ENCODE data around the gene SIX5.
A peak's percentile ranks its signal among the peaks of the same experiment; 100 is the strongest.

SIX5 gene

DNA sequence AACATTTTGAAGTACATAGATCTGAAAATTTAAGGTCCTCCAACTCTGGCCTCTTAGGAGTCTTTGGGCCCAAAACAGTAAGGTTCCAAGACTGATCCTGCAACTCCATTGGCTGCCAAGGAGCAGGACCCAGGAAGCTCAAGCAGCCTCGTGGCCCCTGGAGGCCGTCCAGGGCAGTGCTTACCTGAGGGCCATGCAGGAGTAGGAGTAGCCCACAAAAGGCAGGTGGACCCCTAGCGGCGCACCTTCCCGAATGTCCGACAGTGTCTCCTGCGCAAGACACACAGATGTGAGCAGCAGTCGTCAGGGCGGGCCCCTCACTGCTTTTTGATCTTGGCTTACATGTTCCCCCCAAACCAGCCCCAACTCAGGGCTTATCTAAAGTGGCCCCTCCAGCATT lies 5.7 kb upstream of the SIX5 start:
- Histone ChIP-seq H3K27ac (ENCODE audit: low read depth, low read length) (no peak overlapping the region), H3K36me3 (ENCODE audit: control insufficient read depth in 1 of 2, insufficient read depth in 2 of 2, low read length in 2 of 2) (peaks cover 12 to 15% of the 10 kb centered on the region in 2 donors), H3K9ac (ENCODE audit: low read depth in 1 of 2, low read length in 2 of 2) (no peak overlapping the region), H3K9me3 (ENCODE audit: control insufficient read depth in 1 of 2, low read length in 2 of 2) (no peaks in the 10 kb centered on the region), H3K27me3 (ENCODE audit: control insufficient read depth in 1 of 2, insufficient read depth in 2 of 2, low read length in 2 of 2) (peaks cover 0 to under 1% of the 10 kb centered on the region in 2 donors), H3K4me3 (ENCODE audit: low read depth in 1 of 2, low read length in 2 of 2) (no peak overlapping the region), H3K4me1 (ENCODE audit: control insufficient read depth in 1 of 2, insufficient read depth in 2 of 2, low read length in 2 of 2) (peaks cover 29 to 40% of the 10 kb centered on the region in 2 donors)

DNA sequence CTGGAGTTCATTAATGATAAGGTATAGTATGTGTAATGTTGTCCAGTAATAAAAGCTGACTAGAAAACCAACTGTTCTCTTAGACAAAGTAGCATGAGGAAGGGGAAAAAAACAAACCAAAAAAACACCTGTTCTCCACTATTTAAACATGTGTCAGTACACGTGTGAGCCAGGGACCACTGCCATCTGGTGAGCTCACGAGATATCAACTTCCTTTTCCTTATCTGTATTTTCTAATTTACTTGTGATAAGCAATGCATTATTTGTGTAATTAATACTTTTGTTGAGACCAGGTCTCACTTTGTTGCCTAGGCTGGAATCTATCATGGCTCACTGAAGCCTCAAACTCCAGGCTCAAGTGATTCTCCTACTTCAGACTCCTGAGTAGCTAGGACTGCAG lies 4.3 kb upstream of the SIX5 start:
- Histone ChIP-seq H3K9ac (ENCODE audit: low read depth in 1 of 2, low read length in 2 of 2) (peak overlapping the region in 1 of 2 donors; percentile 83), H3K27me3 (ENCODE audit: control insufficient read depth in 1 of 2, insufficient read depth in 2 of 2, low read length in 2 of 2) (no peaks in the 10 kb centered on the region), H3K36me3 (ENCODE audit: control insufficient read depth in 1 of 2, insufficient read depth in 2 of 2, low read length in 2 of 2) (peaks cover 12 to 15% of the 10 kb centered on the region in 2 donors), H3K4me1 (ENCODE audit: control insufficient read depth in 1 of 2, insufficient read depth in 2 of 2, low read length in 2 of 2) (peaks cover 21 to 31% of the 10 kb centered on the region in 2 donors), H3K4me3 (ENCODE audit: low read depth in 1 of 2, low read length in 2 of 2) (no peak overlapping the region), H3K9me3 (ENCODE audit: control insufficient read depth in 1 of 2, low read length in 2 of 2) (no peaks in the 10 kb centered on the region), H3K27ac (ENCODE audit: low read depth, low read length) (no peak overlapping the region)

DNA sequence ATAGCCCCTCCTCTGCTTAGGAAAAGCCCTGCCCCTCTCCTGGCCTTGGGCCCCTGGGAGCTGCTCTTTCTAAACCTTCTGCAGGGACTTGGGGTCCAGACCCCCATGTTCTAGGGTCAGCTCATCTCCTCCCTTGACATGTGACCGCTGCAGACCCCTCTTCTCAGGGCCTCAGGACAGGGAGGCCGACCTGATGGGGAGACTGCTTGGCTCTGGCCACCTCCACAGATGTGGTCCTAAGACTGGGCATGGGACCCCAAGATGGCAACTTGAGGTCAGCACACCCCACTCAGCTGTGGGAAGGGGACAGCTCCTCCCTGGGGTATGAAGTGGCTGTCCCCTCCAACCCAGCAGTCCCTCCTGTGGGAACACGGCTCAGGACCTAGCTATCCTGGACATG lies 3.9 kb upstream of the SIX5 start:
- Histone ChIP-seq H3K9ac (ENCODE audit: low read depth in 1 of 2, low read length in 2 of 2) (peak overlapping the region; percentile 83 to 96), H3K4me3 (ENCODE audit: low read depth in 1 of 2, low read length in 2 of 2) (peak overlapping the region; percentile 73 to 74), H3K4me1 (ENCODE audit: control insufficient read depth in 1 of 2, insufficient read depth in 2 of 2, low read length in 2 of 2) (peaks cover 19 to 29% of the 10 kb centered on the region in 2 donors), H3K27me3 (ENCODE audit: control insufficient read depth in 1 of 2, insufficient read depth in 2 of 2, low read length in 2 of 2) (no peaks in the 10 kb centered on the region), H3K36me3 (ENCODE audit: control insufficient read depth in 1 of 2, insufficient read depth in 2 of 2, low read length in 2 of 2) (peaks cover 11 to 14% of the 10 kb centered on the region in 2 donors), H3K27ac (ENCODE audit: low read depth, low read length) (peak overlapping the region; percentile 80), H3K9me3 (ENCODE audit: control insufficient read depth in 1 of 2, low read length in 2 of 2) (no peaks in the 10 kb centered on the region)

DNA sequence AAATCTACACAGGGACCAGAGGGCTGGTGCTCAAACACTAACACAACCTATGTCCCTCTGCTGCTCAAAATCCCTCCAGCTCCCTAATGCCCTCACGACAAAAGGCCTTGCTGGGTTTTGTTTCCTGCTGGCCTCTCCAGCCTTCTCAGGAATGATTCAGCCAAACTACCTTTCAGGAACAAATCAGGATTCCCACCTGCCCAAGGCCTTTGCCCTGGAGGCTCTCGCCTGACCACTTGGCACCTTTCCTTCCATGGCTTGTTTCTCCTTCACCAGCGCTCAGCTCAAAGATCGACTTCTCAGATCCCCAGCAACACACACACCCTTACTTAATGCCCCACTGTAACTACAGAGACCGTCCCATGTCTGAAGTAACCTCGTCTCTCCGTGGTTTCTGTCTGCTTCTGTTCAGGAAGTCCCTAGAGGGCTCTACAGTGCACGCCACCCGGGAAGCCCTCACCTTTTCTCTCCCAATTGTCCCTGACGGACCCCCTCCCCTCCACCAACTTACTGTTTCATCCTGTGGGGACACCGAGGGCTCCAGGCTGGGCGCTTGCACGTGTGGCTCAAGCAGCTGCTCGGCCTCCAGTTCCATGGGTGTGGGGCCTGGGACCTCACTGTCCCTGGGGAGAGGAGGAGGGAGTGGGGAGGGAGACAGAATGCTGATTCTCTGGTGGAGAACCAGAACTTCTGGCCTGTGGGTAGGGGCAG lies 3.2 kb upstream of the SIX5 start:
- Histone ChIP-seq H3K9ac (ENCODE audit: low read depth in 1 of 2, low read length in 2 of 2) (peak overlapping the region; percentile 83 to 96), H3K36me3 (ENCODE audit: control insufficient read depth in 1 of 2, insufficient read depth in 2 of 2, low read length in 2 of 2) (peaks cover 5 to 8% of the 10 kb centered on the region in 2 donors), H3K4me3 (ENCODE audit: low read depth in 1 of 2, low read length in 2 of 2) (peak overlapping the region; percentile 73 to 74), H3K27me3 (ENCODE audit: control insufficient read depth in 1 of 2, insufficient read depth in 2 of 2, low read length in 2 of 2) (no peaks in the 10 kb centered on the region), H3K27ac (ENCODE audit: low read depth, low read length) (peak overlapping the region; percentile 80), H3K9me3 (ENCODE audit: control insufficient read depth in 1 of 2, low read length in 2 of 2) (no peaks in the 10 kb centered on the region), H3K4me1 (ENCODE audit: control insufficient read depth in 1 of 2, insufficient read depth in 2 of 2, low read length in 2 of 2) (peaks cover 19 to 29% of the 10 kb centered on the region in 2 donors)

DNA sequence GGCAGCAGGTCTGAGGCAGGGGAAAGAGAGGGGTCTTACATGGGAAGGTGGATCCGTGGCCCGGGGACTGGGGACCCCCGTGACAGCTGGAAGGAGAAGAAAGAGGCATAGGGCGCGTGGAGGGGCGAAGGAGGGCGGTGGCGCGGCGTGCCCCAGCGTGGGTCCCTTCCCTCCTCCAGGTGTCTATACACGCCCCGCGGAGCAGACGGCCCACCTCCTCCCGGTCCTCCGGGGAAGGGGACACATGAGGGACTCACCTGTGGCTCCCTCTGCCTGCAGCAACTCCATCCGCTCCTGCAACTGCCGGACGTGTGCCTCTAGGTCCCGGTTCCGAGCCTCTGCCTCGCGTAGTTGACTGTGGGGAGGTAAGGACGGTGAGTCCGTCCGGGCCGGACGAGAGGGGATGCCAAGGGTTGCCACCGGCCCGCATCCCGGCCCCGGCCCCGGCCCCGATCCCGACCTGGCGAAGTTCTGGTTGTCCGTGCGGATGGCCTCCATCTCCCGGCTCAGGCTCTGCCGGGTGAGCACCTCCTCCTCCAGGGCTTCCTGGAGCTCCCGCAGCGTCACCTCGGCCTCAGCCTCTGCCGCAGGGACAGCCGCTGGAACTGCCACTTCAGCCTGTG lies 2.4 kb upstream of the SIX5 start:
- Histone ChIP-seq H3K36me3 (ENCODE audit: control insufficient read depth in 1 of 2, insufficient read depth in 2 of 2, low read length in 2 of 2) (no peaks in the 10 kb centered on the region), H3K4me3 (ENCODE audit: low read depth in 1 of 2, low read length in 2 of 2) (peak overlapping the region; percentile 73 to 74), H3K27ac (ENCODE audit: low read depth, low read length) (peak overlapping the region; percentile 80), H3K4me1 (ENCODE audit: control insufficient read depth in 1 of 2, insufficient read depth in 2 of 2, low read length in 2 of 2) (peaks cover 19 to 33% of the 10 kb centered on the region in 2 donors), H3K9ac (ENCODE audit: low read depth in 1 of 2, low read length in 2 of 2) (peak overlapping the region; percentile 83 to 96), H3K27me3 (ENCODE audit: control insufficient read depth in 1 of 2, insufficient read depth in 2 of 2, low read length in 2 of 2) (no peaks in the 10 kb centered on the region), H3K9me3 (ENCODE audit: control insufficient read depth in 1 of 2, low read length in 2 of 2) (no peaks in the 10 kb centered on the region)

DNA sequence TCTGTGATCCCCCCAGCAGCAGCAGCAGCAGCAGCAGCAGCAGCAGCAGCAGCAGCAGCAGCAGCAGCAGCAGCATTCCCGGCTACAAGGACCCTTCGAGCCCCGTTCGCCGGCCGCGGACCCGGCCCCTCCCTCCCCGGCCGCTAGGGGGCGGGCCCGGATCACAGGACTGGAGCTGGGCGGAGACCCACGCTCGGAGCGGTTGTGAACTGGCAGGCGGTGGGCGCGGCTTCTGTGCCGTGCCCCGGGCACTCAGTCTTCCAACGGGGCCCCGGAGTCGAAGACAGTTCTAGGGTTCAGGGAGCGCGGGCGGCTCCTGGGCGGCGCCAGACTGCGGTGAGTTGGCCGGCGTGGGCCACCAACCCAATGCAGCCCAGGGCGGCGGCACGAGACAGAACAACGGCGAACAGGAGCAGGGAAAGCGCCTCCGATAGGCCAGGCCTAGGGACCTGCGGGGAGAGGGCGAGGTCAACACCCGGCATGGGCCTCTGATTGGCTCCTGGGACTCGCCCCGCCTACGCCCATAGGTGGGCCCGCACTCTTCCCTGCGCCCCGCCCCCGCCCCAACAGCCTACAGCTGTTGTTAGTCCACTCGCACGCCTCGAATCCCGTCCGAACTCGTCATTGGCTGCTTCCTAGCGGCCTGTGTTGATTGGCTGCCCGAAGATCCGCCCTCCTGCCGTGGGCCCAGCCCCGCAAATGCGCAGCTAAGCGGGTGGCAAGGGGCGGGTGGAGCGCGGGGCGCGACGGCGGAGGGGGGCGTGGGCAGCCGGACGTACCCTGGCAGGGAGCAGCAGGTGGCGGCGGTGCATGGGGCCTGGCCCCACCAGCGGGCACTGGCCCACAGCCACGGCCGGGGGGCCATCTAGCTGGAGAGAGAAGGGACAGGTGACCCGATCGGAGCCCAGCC lies 1.4 kb upstream of the SIX5 start:
- no peaks in the 10 kb centered on the region for H3K9me3 ChIP-seq (ENCODE audit: control insufficient read depth in 1 of 2, low read length in 2 of 2)
- no peaks in the 10 kb centered on the region for H3K27me3 ChIP-seq (ENCODE audit: control insufficient read depth in 1 of 2, insufficient read depth in 2 of 2, low read length in 2 of 2)
- peak overlapping the region; percentile 94 for H3K27ac ChIP-seq (ENCODE audit: low read depth, low read length)
- peaks cover 19 to 33% of the 10 kb centered on the region in 2 donors for H3K4me1 ChIP-seq (ENCODE audit: control insufficient read depth in 1 of 2, insufficient read depth in 2 of 2, low read length in 2 of 2)
- H3K9ac ChIP-seq (ENCODE audit: low read depth in 1 of 2, low read length in 2 of 2) = peak overlapping the region; percentile 83 to 96
- H3K4me3 ChIP-seq (ENCODE audit: low read depth in 1 of 2, low read length in 2 of 2) = peak overlapping the region; percentile 76 to 92
- H3K36me3 ChIP-seq (ENCODE audit: control insufficient read depth in 1 of 2, insufficient read depth in 2 of 2, low read length in 2 of 2) = no peaks in the 10 kb centered on the region

DNA sequence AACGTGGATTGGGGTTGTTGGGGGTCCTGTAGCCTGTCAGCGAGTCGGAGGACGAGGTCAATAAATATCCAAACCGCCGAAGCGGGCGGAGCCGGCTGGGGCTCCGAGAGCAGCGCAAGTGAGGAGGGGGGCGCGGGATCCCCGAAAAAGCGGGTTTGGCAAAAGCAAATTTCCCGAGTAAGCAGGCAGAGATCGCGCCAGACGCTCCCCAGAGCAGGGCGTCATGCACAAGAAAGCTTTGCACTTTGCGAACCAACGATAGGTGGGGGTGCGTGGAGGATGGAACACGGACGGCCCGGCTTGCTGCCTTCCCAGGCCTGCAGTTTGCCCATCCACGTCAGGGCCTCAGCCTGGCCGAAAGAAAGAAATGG lies 754 bp upstream of the SIX5 start:
- H3K9me3 ChIP-seq (ENCODE audit: control insufficient read depth in 1 of 2, low read length in 2 of 2) = no peaks in the 10 kb centered on the region
- no peaks in the 10 kb centered on the region for H3K27me3 ChIP-seq (ENCODE audit: control insufficient read depth in 1 of 2, insufficient read depth in 2 of 2, low read length in 2 of 2)
- peak overlapping the region; percentile 81 for H3K27ac ChIP-seq (ENCODE audit: low read depth, low read length)
- peaks cover 19 to 33% of the 10 kb centered on the region in 2 donors for H3K4me1 ChIP-seq (ENCODE audit: control insufficient read depth in 1 of 2, insufficient read depth in 2 of 2, low read length in 2 of 2)
- no peaks in the 10 kb centered on the region for H3K36me3 ChIP-seq (ENCODE audit: control insufficient read depth in 1 of 2, insufficient read depth in 2 of 2, low read length in 2 of 2)
- peak overlapping the region; percentile 76 to 92 for H3K4me3 ChIP-seq (ENCODE audit: low read depth in 1 of 2, low read length in 2 of 2)
- H3K9ac ChIP-seq (ENCODE audit: low read depth in 1 of 2, low read length in 2 of 2) = peak overlapping the region; percentile 63 to 84

DNA sequence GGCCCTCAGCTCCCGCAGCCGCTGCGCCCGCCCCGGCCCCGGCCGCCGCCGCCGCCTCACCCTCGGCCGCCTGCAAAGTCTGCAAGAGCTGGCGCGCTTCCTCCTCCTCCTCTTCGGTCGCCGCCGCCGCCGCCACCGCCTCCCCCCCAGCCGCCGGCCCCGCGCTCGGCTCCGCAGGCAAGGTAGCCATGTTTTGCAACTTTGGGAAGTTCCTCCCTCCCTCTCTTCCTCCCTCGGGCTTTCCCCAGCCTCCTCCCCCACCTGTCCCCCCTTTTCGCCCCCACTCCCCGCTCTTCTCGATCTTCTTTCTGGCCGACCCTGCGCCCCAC lies 433 bp downstream of the SIX5 start:
- peak overlapping the region; percentile 78 to 95 for H3K9ac ChIP-seq (ENCODE audit: low read depth in 1 of 2, low read length in 2 of 2)
- H3K4me3 ChIP-seq (ENCODE audit: low read depth in 1 of 2, low read length in 2 of 2) = peak overlapping the region; percentile 76 to 92
- H3K4me1 ChIP-seq (ENCODE audit: control insufficient read depth in 1 of 2, insufficient read depth in 2 of 2, low read length in 2 of 2) = peaks cover 19 to 32% of the 10 kb centered on the region in 2 donors
- H3K36me3 ChIP-seq (ENCODE audit: control insufficient read depth in 1 of 2, insufficient read depth in 2 of 2, low read length in 2 of 2) = no peaks in the 10 kb centered on the region
- H3K27me3 ChIP-seq (ENCODE audit: control insufficient read depth in 1 of 2, insufficient read depth in 2 of 2, low read length in 2 of 2) = no peaks in the 10 kb centered on the region
- peak overlapping the region; percentile 90 for H3K27ac ChIP-seq (ENCODE audit: low read depth, low read length)
- H3K9me3 ChIP-seq (ENCODE audit: control insufficient read depth in 1 of 2, low read length in 2 of 2) = no peaks in the 10 kb centered on the region

DNA sequence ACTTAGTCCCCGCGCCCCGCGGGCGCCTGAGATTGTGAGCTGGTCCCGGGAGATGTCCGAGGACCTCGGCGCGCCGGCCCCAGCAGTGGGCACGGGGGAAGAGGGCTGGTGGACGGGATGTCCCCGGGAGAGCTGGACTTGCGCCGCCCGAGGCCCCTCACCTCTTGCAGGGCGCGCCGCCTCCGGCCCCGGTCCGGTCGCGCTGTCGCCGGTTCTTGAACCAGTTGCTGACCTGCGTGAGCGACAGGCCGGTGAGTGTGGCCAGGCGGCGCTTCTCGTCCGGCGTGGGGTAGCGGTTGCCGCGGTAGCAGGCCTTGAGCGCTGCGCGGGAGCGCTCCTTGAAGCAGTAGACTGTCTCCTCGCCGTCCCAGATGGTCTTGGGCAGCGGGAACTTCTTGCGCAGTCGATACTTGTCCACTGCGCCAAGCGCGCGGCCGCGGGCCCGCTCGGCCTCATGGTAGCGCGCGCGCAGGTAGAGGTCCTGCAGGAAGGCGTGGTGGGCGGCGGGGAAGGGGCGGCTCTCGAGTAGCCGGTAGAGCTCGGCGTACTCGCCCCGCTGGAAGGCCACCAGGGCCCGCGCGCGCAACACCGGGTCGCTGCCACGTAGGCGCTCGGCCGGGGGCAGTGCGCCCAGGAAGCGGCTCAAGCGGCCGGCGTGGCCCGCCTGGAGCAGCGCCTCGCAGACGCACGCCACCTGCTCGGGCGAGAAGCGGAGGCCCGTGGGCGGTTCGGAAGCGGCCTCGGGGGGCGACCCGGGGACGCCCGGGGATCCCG lies 984 bp downstream of the SIX5 start:
- Histone ChIP-seq H3K9ac (ENCODE audit: low read depth in 1 of 2, low read length in 2 of 2) (peak overlapping the region; percentile 65 to 82), H3K9me3 (ENCODE audit: control insufficient read depth in 1 of 2, low read length in 2 of 2) (no peaks in the 10 kb centered on the region), H3K36me3 (ENCODE audit: control insufficient read depth in 1 of 2, insufficient read depth in 2 of 2, low read length in 2 of 2) (no peaks in the 10 kb centered on the region), H3K4me3 (ENCODE audit: low read depth in 1 of 2, low read length in 2 of 2) (peak overlapping the region; percentile 71 to 92), H3K27me3 (ENCODE audit: control insufficient read depth in 1 of 2, insufficient read depth in 2 of 2, low read length in 2 of 2) (no peaks in the 10 kb centered on the region), H3K4me1 (ENCODE audit: control insufficient read depth in 1 of 2, insufficient read depth in 2 of 2, low read length in 2 of 2) (peaks cover 14 to 26% of the 10 kb centered on the region in 2 donors), H3K27ac (ENCODE audit: low read depth, low read length) (peak overlapping the region; percentile 90)
